Smooth muscle cell of the coronary artery (primary cell): ENCODE data around the gene VPS45. TPM values are rescaled to one million over a fixed set of nuclear protein-coding genes. Genes with fewer than 3 reads are reported as not detected.

Experiments used
- total RNA-seq: library from RNA; depleted of rRNA; stranded (reverse); fragments of >200 nt; gene quantifications from 2 replicates; pipeline ENCODE4 v1.2.3, GENCODE V29; 2014; ENCODE audit warnings: low replicate concordance

VPS45 gene
- 31.0 and 55.6 TPM in 2 replicates for total RNA-seq

DNA sequence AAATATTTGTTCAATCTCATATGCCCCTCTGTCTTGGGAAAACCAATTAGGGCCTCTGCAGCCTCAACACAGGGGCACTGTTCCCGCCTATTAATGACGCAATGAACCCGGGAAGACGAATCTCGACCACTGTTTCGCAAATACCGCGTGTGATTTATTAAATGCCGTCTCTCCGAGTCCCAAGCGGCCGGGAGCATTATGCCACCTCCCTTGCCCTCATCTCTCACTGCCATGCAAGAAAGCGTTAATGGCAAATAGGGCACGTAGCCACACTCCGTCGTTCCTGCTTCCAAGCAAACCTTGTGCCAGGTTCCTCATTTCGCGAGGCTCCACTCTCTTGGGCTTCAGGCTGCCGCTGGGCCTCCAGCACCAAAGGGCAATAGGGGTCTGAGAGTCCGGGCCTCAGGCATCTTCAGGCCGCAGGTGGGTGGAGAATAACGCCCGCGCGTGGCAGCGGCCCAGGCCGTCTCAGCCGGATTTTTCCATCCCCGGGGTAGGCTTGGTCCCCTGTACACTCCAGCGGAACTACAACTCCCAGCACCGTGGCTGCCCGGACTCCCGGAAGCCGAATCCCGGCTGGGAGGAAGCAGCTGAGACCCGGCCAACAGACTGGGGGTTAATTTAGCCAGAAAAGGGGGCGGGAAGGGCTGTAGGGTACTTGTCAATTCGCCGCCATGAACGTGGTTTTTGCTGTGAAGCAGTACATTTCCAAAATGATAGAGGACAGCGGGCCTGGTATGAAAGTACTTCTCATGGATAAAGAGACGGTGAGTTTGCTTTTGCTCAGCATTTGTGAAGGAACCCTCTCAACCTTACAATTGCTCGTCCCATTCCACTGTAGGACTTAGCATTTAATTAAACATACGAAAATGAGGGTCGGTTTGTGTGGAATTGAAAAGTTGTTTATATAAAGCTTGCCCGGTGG, at the start of gene VPS45:
Gene VPS45 (plus strand): TSS at position 593 of the 925 bp plus-strand sequence. CDS start 82 bp downstream, at position 675.

DNA sequence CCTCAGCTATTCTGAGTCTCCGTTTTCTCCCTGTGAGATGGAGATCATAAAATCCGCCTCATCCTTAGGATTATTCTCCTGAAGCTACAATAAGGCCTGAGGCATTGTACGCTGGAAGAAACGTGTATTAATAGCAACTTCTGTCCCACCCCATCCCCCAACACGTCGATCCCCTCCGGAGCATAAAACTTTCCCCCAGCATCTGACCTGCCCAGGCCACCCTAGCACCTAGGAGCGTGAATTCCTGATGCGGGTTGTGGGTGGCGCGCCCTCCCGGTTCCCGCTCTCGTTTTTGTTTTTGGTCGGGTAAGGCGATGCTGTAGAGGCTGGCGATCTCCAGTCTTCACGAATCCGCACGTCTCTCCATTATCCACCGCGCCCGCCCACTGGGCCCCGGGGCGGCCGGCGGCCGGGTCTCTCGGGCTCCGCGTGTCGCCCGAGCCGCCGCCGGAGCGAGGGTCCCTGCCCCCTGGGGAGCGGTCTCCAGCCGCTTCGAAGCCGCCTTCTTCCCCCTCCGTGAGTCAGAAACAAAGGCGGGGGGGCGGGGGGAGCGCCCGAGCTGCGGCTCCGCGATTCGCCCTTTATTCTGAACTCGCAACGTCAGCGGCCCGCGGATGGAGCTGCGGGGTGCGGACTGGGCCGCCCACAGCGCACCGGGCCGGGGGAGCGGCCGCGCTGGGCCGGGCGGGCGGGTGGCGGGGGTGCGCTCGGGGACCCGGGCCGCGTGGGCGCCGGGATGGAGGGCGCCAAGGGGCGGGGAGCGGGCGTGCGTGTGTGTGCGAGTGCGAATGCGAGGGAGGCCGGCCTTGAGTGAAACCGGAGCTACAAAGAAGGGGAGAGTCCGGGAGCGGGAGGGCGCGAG, 81.9 kb downstream of the VPS45 start, which contains the start of gene PLEKHO1:
Gene PLEKHO1 (plus strand): TSS at position 646 of the 862 bp plus-strand sequence. CDS start 342 bp downstream, outside the sequence.

Other genes with a start within 250 kb of the VPS45 start
- gene BOLA1, start 168.2 kb upstream of the VPS45 start, total RNA-seq: 6.7 and 8.7 TPM in 2 replicates
- gene SV2A, start 149.9 kb upstream of the VPS45 start, total RNA-seq: 8.1 and 13.8 TPM in 2 replicates
- 4.6 and 6.8 TPM in 2 replicates for gene SF3B4, start 140.0 kb upstream of the VPS45 start, total RNA-seq
- gene MTMR11, start 130.9 kb upstream of the VPS45 start, total RNA-seq: 2.7 and 4.2 TPM in 2 replicates
- 12.3 and 12.4 TPM in 2 replicates for gene OTUD7B, start 57.0 kb upstream of the VPS45 start, total RNA-seq
- gene PLEKHO1, start 82.1 kb downstream of the VPS45 start, total RNA-seq: 21.2 and 74.5 TPM in 2 replicates
- 30.9 and 64.6 TPM in 2 replicates for gene ANP32E, start 168.3 kb downstream of the VPS45 start, total RNA-seq
- not detected in 2 replicates for gene CA14, start 190.0 kb downstream of the VPS45 start, total RNA-seq
- gene APH1A, start 201.2 kb downstream of the VPS45 start, total RNA-seq: 88.9 and 92.4 TPM in 2 replicates
- gene C1orf54, start 205.0 kb downstream of the VPS45 start, total RNA-seq: 60.8 and 66.7 TPM in 2 replicates
- gene CIART, start 214.8 kb downstream of the VPS45 start, total RNA-seq: 2.9 and 4.2 TPM in 2 replicates
- gene MRPS21, start 226.1 kb downstream of the VPS45 start, total RNA-seq: 84.2 and 132 TPM in 2 replicates